GM12872 (cell line): ENCODE measurements around the gene SLC6A12.

Experiments
- CTCF ChIP-seq: IDR thresholded peaks from 3 replicates; pipeline ENCODE4 v1.5.1; 2011; ENCODE audit warnings: low read depth, mild to moderate bottlenecking, low read length, moderate library complexity; ENCODE audit not compliant: insufficient read depth

Gene SLC6A12

GRCh38 chr12:241266-241665 is 27.3 kb upstream of the SLC6A12 start:
- TF ChIP-seq CTCF: no peak

GRCh38 chr12:240566-240965 is 26.6 kb upstream of the SLC6A12 start:
- TF ChIP-seq CTCF: no peak

- no peak for TF ChIP-seq CTCF
These were observed 24.9 kb upstream of the SLC6A12 start for GRCh38 chr12:238736-239398.

- no peak for TF ChIP-seq CTCF
These were observed 24.2 kb upstream of the SLC6A12 start for GRCh38 chr12:238116-238515.

- TF ChIP-seq CTCF: no peak
These were observed 23.3 kb upstream of the SLC6A12 start for GRCh38 chr12:237026-237815.

- TF ChIP-seq CTCF: no peak
These were observed 22.5 kb upstream of the SLC6A12 start for GRCh38 chr12:236445-236844.

GRCh38 chr12:234891-235415 is 21.0 kb upstream of the SLC6A12 start:
- no peak for TF ChIP-seq CTCF
